H1 (cell line): ENCODE data around the gene IL13. TPM values are rescaled to one million over a fixed set of nuclear protein-coding genes. Genes with fewer than 3 reads are reported as not detected.

Experiments used
- NRF1 ChIP-seq: IDR thresholded peaks from 2 replicates; pipeline ENCODE4 v1.6.1; 2011; ENCODE audit warnings: mild to moderate bottlenecking, low read depth, low read length, improper control_type of control experiment
- RBBP5 ChIP-seq: IDR thresholded peaks from 2 replicates; pipeline ENCODE4 v1.7.1; 2012; ENCODE audit warnings: low read depth, mild to moderate bottlenecking, inconsistent platforms, low read length, moderate library complexity, borderline replicate concordance
- SUZ12 ChIP-seq: fragments of 200-600 bp; sonication (generic); IDR thresholded peaks from 2 replicates; pipeline ENCODE4 v1.6.1; 2012; ENCODE audit warnings: mild to moderate bottlenecking, inconsistent platforms, low read length, moderate library complexity, mixed read lengths
- polyA plus RNA-seq, 7 experiments: library from polyadenylated mRNA; depleted of rRNA in 3 of 7; stranded (reverse) in 5 of 7; unstranded in 2 of 7; fragments of >200 nt in 5 of 7; fragments of 200-250 nt in 2 of 7; gene quantifications; 1 replicate in 5 of 7; 2 replicates in 1 of 7; 4 replicates in 1 of 7; pipeline versions ENCODE4 v1.2.1 to v1.2.3, GENCODE V29; 2011 to 2013; ENCODE audit warnings: missing spikeins in 2 of 7, mixed read lengths in 2 of 7
- total RNA-seq: library from RNA; stranded (reverse); fragmentation: NEBNext Ultra II Directional; extraction: Animal tissue kit (Norgen Biotek cat#: 25700); gene quantifications from 2 replicates; pipeline ENCODE4 v1.2.1, GENCODE V29; 2021

Gene IL13
- total and polyA plus RNA-seq, 2 of the 8 experiments (the other 6 are each of a cell fraction or from before 2014, with no cell fraction given) = not detected

DNA sequence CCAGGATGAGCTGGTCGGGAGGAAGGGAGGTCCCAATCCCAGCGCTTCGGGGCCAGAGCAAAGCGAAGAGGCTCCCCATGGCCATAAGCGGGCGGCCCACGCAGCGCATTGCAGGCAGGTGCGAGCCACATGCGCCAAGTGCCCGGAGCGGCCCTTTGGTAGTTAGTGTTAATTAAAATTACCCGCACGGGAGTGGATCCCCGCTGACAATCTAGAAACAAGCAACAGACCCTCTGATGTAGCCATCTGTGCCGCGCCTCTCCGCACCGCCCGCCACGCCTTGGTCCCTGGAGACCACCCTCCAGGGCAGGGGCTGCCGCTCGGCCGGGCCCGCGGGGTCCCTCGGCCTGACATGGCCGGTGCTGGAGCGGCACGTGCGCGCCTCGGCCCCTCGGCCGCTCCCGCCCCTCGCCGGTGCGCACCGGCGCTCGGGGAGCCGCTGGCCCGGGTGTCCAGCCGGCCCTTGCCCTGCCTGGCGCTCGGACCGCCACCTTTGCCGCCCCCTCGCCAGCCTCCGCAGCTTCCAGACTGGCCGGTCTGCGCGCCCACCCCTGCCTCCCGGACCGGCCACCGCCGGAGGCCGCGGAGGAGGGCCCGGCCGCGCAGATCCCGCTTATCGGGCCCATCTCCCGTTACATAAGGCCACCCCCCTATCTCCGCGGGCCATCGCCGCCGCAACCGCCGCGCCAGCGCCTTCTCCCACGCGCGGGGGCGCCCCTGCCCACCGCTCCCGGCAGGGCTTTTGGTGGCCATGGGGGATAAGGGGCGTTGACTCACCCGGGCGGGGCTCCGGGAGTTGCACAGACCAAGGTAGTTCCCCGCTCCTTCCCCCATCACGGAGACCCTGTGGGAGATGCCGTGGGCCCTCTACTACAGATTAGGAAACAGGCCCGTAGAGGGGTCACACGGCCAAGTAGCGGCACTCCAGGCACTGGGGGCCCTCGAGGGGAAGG, 1.9 kb upstream of the IL13 start (continued):
- TF ChIP-seq SUZ12 (peak; percentile 75; the same call in 1 of the 2 replicates), RBBP5 (peak; percentile 65; the same call in 1 of the 2 replicates), NRF1 (no peak)
